Astrocyte (in vitro differentiated cells and primary cell): Measurements from ENCODE around the gene RUNX1. TPM values are rescaled to one million over a fixed set of nuclear protein-coding genes. Genes with fewer than 3 reads are reported as not detected.

Experiments
- DNase-seq: peaks from one replicate; pipeline ENCODE4 v3.0.0-alpha.2; 2010; ENCODE audit warnings: low read depth
- FAIRE-seq: peaks from 2 replicates; lab custom pipeline; 2011; peaks lifted over from hg19 to GRCh38; lab: Jason Lieb, UNC
- H2AFZ ChIP-seq: 2 replicates; pipeline ENCODE4 v1.6.0; 2012; ENCODE audit warnings: low read depth, low read length, inconsistent platforms
- H3K27ac ChIP-seq: 2 replicates; pipeline ENCODE4 v1.5.1; 2011; ENCODE audit warnings: low read depth, low read length, inconsistent platforms
- H3K27me3 ChIP-seq: 2 replicates; pipeline ENCODE4 v1.6.0; 2011; ENCODE audit warnings: low read length, inconsistent platforms; ENCODE audit not compliant: insufficient read depth
- H3K36me3 ChIP-seq: 2 replicates; pipeline ENCODE4 v1.5.1; 2011; ENCODE audit warnings: low read length, inconsistent platforms; ENCODE audit not compliant: insufficient read depth
- H3K4me1 ChIP-seq: 2 replicates; pipeline ENCODE4 v1.5.1; 2011; ENCODE audit warnings: low read length, inconsistent platforms; ENCODE audit not compliant: insufficient read depth
- H3K4me2 ChIP-seq: 2 replicates; pipeline ENCODE4 v1.6.0; 2012; ENCODE audit warnings: low read length, inconsistent platforms
- H3K4me3 ChIP-seq: 2 replicates; pipeline ENCODE4 v1.5.1; 2011; ENCODE audit warnings: low read depth, mild to moderate bottlenecking, low read length, inconsistent platforms; ENCODE audit not compliant: insufficient read depth
- H3K79me2 ChIP-seq: 2 replicates; pipeline ENCODE4 v1.6.0; 2012; ENCODE audit warnings: mild to moderate bottlenecking, low read length, inconsistent platforms; ENCODE audit not compliant: insufficient read depth
- H3K9ac ChIP-seq: 2 replicates; pipeline ENCODE4 v1.6.0; 2012; ENCODE audit warnings: mild to moderate bottlenecking, low read length, inconsistent platforms
- H3K9me3 ChIP-seq: 2 replicates; pipeline ENCODE4 v1.5.1; 2012; ENCODE audit warnings: low read depth, mild to moderate bottlenecking, low read length, inconsistent platforms; ENCODE audit not compliant: insufficient read depth
- H4K20me1 ChIP-seq: 2 replicates; pipeline ENCODE4 v1.6.0; 2012; ENCODE audit warnings: low read length, inconsistent platforms; ENCODE audit not compliant: insufficient read depth
- H3K27ac Mint-ChIP-seq: one replicate; pipeline ENCODE4 v1.8.0; 2021; ENCODE audit warnings: mild to moderate bottlenecking, mixed read lengths; ENCODE audit not compliant: unreplicated experiment
- H3K27me3 Mint-ChIP-seq: one replicate; pipeline ENCODE4 v1.8.0; 2021; ENCODE audit warnings: low read depth, mixed read lengths; ENCODE audit not compliant: unreplicated experiment
- H3K36me3 Mint-ChIP-seq: one replicate; pipeline ENCODE4 v1.8.0; 2021; ENCODE audit warnings: low read depth, mixed read lengths; ENCODE audit not compliant: unreplicated experiment
- H3K4me1 Mint-ChIP-seq: one replicate; pipeline ENCODE4 v1.8.0; 2021; ENCODE audit warnings: low read depth, mixed read lengths; ENCODE audit not compliant: unreplicated experiment
- H3K4me3 Mint-ChIP-seq: one replicate; pipeline ENCODE4 v1.8.0; 2021; ENCODE audit warnings: mild to moderate bottlenecking, moderate library complexity, mixed read lengths; ENCODE audit not compliant: unreplicated experiment
- H3K9me3 Mint-ChIP-seq: one replicate; pipeline ENCODE4 v1.8.0; 2021; ENCODE audit warnings: mild to moderate bottlenecking, mixed read lengths; ENCODE audit not compliant: unreplicated experiment
- CTCF ChIP-seq: IDR thresholded peaks from 2 replicates; pipeline ENCODE4 v1.5.1; 2011; ENCODE audit warnings: low read depth, mild to moderate bottlenecking, inconsistent platforms, low read length, moderate library complexity; ENCODE audit not compliant: insufficient read depth
- EZH2 ChIP-seq: IDR thresholded peaks from 2 replicates; pipeline ENCODE4 v1.6.1; 2012; ENCODE audit warnings: mild to moderate bottlenecking, low read length, inconsistent platforms; ENCODE audit not compliant: insufficient read depth
- total RNA-seq: library from RNA; stranded (reverse); gene quantifications from 2 replicates; pipeline ENCODE4 v1.2.1, GENCODE V29; 2021

The RUNX1 gene
- total RNA-seq, 1 donor from 2014 or later = 84.6 TPM

GRCh38 chr21:34962136-34962535, 87.0 kb downstream of the RUNX1 start:
- Histone ChIP-seq H3K4me3 (no peak overlapping the region), H3K36me3 (no peaks in the 10 kb centered on the region), H3K9ac (no peak overlapping the region), H3K4me2 (no peak overlapping the region), H3K79me2 (peaks cover 13% of the 10 kb centered on the region), H3K9me3 (no peaks in the 10 kb centered on the region), H2AFZ (no peak overlapping the region), H4K20me1 (no peaks in the 10 kb centered on the region), H3K27ac (no peak overlapping the region), H3K4me1 (peaks cover 13% of the 10 kb centered on the region), H3K27me3 (no peaks in the 10 kb centered on the region)
- no peak for FAIRE-seq
- TF ChIP-seq CTCF (no peak), EZH2 (no peak)
- peaks cover 15% of the 10 kb centered on the region for H3K4me1 Mint-ChIP-seq
- H3K27ac Mint-ChIP-seq = no peak overlapping the region
- H3K27me3 Mint-ChIP-seq = no peaks in the 10 kb centered on the region
- peaks cover 21% of the 10 kb centered on the region for H3K36me3 Mint-ChIP-seq
- no peaks in the 10 kb centered on the region for H3K9me3 Mint-ChIP-seq
- DNase-seq = no peak
- no peak overlapping the region for H3K4me3 Mint-ChIP-seq

DNA sequence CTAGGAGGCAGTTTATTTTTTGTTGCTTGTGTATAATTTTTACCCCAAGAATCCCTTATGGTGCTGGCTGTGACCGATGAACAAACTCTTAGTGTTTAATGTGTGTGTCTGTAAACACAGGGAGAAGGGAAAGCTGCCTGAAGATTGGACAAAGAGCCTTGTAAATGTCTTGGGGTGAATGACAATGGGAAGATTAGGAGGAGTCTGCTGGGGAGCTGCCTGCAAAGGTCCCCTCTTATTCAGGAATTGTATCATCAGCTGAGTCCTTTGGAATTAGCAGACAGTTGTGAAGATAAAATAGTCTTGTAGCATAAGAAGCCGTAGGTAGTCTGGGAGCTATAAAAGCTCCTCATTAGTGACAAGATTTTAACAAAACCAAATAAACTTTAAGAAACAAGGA, 88.4 kb downstream of the RUNX1 start:
- H3K79me2 ChIP-seq = peaks cover 13% of the 10 kb centered on the region
- no peak overlapping the region for H2AFZ ChIP-seq
- no peak overlapping the region for H3K4me3 ChIP-seq
- no peaks in the 10 kb centered on the region for H3K27me3 ChIP-seq
- H3K4me3 Mint-ChIP-seq = no peak overlapping the region
- H3K27me3 Mint-ChIP-seq = no peaks in the 10 kb centered on the region
- no peaks in the 10 kb centered on the region for H3K9me3 ChIP-seq
- H3K36me3 Mint-ChIP-seq = peaks cover 23% of the 10 kb centered on the region
- no peak overlapping the region for H3K27ac Mint-ChIP-seq
- peaks cover 12% of the 10 kb centered on the region for H3K4me1 Mint-ChIP-seq
- FAIRE-seq (no peak), DNase-seq (no peak)
- no peak for TF ChIP-seq EZH2
- TF ChIP-seq CTCF = no peak
- peaks cover 5% of the 10 kb centered on the region for H3K9me3 Mint-ChIP-seq
- peaks cover 10% of the 10 kb centered on the region for H3K4me1 ChIP-seq
- no peak overlapping the region for H3K9ac ChIP-seq
- no peak overlapping the region for H3K4me2 ChIP-seq
- no peaks in the 10 kb centered on the region for H4K20me1 ChIP-seq
- no peak overlapping the region for H3K27ac ChIP-seq
- no peaks in the 10 kb centered on the region for H3K36me3 ChIP-seq

DNA sequence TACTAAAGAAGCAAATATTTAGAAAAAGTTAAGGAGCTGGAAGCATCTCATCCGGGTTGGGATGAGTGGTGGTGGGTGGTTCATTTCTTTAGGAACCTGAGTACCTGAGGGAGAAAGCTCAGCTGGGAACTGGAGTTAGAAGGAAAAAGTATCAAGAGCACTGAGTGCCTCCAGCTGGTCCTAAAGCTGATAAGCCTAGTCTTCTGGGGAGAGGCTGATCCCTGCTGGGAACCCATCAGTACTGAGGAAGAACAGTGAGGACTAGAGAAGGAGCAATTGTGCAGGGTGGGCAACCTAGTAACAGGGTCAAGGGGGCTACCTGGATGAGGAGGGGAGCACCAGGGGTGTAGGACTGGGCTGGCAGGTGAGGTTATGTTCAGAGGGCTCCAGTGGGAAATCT, 89.5 kb downstream of the RUNX1 start:
- Histone ChIP-seq H3K27ac (no peak overlapping the region), H3K9ac (no peak overlapping the region), H3K9me3 (no peaks in the 10 kb centered on the region), H3K27me3 (no peaks in the 10 kb centered on the region), H2AFZ (no peak overlapping the region), H3K79me2 (peaks cover 8% of the 10 kb centered on the region), H4K20me1 (no peaks in the 10 kb centered on the region), H3K4me2 (no peak overlapping the region), H3K4me1 (no peaks in the 10 kb centered on the region), H3K4me3 (no peak overlapping the region), H3K36me3 (no peaks in the 10 kb centered on the region)
- Mint-ChIP-seq H3K27ac (no peak overlapping the region), H3K4me3 (no peak overlapping the region), H3K27me3 (no peaks in the 10 kb centered on the region), H3K9me3 (peaks cover 5% of the 10 kb centered on the region), H3K4me1 (peaks cover 3% of the 10 kb centered on the region), H3K36me3 (peaks cover 23% of the 10 kb centered on the region)
- TF ChIP-seq EZH2 (no peak), CTCF (no peak)
- DNase-seq (no peak), FAIRE-seq (no peak)
